H1 (cell line): ENCODE measurements around the gene ZNF500. TPM values are rescaled to one million over a fixed set of nuclear protein-coding genes. Genes with fewer than 3 reads are reported as not detected.

Experiments
- CHD1 ChIP-seq: IDR thresholded peaks from 2 replicates; pipeline ENCODE4 v1.6.1; 2012; ENCODE audit warnings: low read depth, low read length, improper control_type of control experiment
- CHD2 ChIP-seq: IDR thresholded peaks from 2 replicates; pipeline ENCODE4 v1.6.1; 2012; ENCODE audit warnings: low read length, improper control_type of control experiment
- KDM5A ChIP-seq: fragments of 200-600 bp; IDR thresholded peaks from 2 replicates; pipeline ENCODE4 v1.7.1; 2012; ENCODE audit warnings: mild to moderate bottlenecking, low read length, inconsistent platforms, mixed read lengths
- polyA plus RNA-seq, 7 experiments: library from polyadenylated mRNA; depleted of rRNA in 3 of 7; stranded (reverse) in 5 of 7; unstranded in 2 of 7; fragments of >200 nt in 5 of 7; fragments of 200-250 nt in 2 of 7; gene quantifications; 1 replicate in 5 of 7; 2 replicates in 1 of 7; 4 replicates in 1 of 7; pipeline versions ENCODE4 v1.2.1 to v1.2.3, GENCODE V29; 2011 to 2013; ENCODE audit warnings: missing spikeins in 2 of 7, mixed read lengths in 2 of 7
- total RNA-seq: library from RNA; stranded (reverse); fragmentation: NEBNext Ultra II Directional; extraction: Animal tissue kit (Norgen Biotek cat#: 25700); gene quantifications from 2 replicates; pipeline ENCODE4 v1.2.1, GENCODE V29; 2021

Gene ZNF500
- total and polyA plus RNA-seq, 2 of the 8 experiments (the other 6 are each of a cell fraction or from before 2014, with no cell fraction given) = 10.3 to 10.4 TPM

DNA sequence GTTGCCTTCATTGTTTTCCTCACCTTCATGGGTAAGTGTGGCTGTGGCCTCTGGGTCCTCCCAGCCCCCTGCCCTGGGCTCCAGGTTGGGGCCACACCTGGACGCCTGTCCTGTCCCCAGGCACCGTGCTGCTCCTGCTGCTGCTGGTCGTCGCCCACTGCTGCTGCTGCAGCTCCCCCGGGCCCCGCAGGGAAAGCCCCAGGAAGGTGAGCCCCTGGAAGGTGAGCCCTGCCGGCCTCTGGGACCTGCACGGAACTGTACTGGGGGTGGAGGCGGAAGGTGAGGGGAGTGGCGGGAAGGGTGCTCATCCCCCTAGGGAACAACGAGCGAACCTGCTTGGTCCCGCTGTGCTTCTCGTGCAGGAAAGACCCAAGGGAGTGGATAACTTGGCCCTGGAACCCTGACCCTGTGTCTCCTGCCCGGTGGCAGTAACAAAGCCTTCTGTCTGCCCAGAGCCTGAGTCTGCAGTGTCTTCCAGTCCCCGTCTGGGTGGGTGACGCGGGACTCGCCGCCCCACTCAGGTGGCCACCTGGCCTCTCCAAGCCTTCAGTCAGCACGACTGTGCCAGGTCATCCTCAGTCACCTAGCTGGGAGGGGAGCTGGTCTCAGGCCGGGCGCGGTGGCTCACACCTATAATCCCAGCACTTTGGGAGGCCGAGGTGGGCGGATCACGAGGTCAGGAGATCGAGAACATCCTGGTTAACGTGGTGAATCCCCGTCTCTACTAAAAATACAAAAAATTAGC, 29.0 kb upstream of the ZNF500 start (continued):
- no peak for TF ChIP-seq CHD2
- no peak for TF ChIP-seq KDM5A
- no peak for TF ChIP-seq CHD1
